ENCODE data around the gene TSSC4.

TSSC4 gene

GRCh38 chr11:2388431-2389376, 11.8 kb upstream of the TSSC4 start:
- Histone ChIP-seq H3K79me2 (ENCODE audit: control insufficient read depth, low read length) (peaks cover 93% of the 10 kb centered on the region), H3K9me2 (replicated peaks; ENCODE audit: control insufficient read depth, low read length) (no peaks in the 10 kb centered on the region), H4K20me1 (ENCODE audit: control insufficient read depth, insufficient read depth, low read depth, low read length) (peaks cover 8% of the 10 kb centered on the region), H3K4me1 (ENCODE audit: control insufficient read depth, low read length) (peaks cover 97% of the 10 kb centered on the region), H3K27me3 (ENCODE audit: control insufficient read depth, low read length) (no peaks in the 10 kb centered on the region), H3F3A (ENCODE audit: control insufficient read depth, insufficient read depth) (peaks cover 52% of the 10 kb centered on the region), H3K4me2 (ENCODE audit: low read length) (peak overlapping the region; percentile 89), H3K36me3 (ENCODE audit: control insufficient read depth, low read length) (peaks cover 85% of the 10 kb centered on the region), H3K27ac (ENCODE audit: low read depth, low read length) (peak overlapping the region; percentile 100), H3K4me3 (ENCODE audit: low read length) (peak overlapping the region; percentile 87), H3K9me3 (ENCODE audit: control insufficient read depth, insufficient read depth, low read length) (no peaks in the 10 kb centered on the region)
- TF ChIP-seq EZH2phosphoT487 (IDR thresholded peaks at IDR 0.05; ENCODE audit: borderline replicate concordance, low read length) (no peak), CTCF (IDR thresholded peaks at IDR 0.05; ENCODE audit: low read depth, low read length, poor library complexity, severe bottlenecking) (no peak)

- H3K4me2 ChIP-seq (ENCODE audit: low read length), result peak overlapping the region; percentile 89
- TF ChIP-seq EZH2phosphoT487 (IDR thresholded peaks at IDR 0.05; ENCODE audit: borderline replicate concordance, low read length), result no peak
- TF ChIP-seq CTCF (IDR thresholded peaks at IDR 0.05; ENCODE audit: low read depth, low read length, poor library complexity, severe bottlenecking), result peak; percentile 35
- H3K36me3 ChIP-seq (ENCODE audit: control insufficient read depth, low read length), result peaks cover 93% of the 10 kb centered on the region
- no peaks in the 10 kb centered on the region for H3K9me2 ChIP-seq (replicated peaks; ENCODE audit: control insufficient read depth, low read length)
- no peaks in the 10 kb centered on the region for H3K27me3 ChIP-seq (ENCODE audit: control insufficient read depth, low read length)
- H3K9me3 ChIP-seq (ENCODE audit: control insufficient read depth, insufficient read depth, low read length), result no peaks in the 10 kb centered on the region
- peaks cover 97% of the 10 kb centered on the region for H3K79me2 ChIP-seq (ENCODE audit: control insufficient read depth, low read length)
- H3K4me1 ChIP-seq (ENCODE audit: control insufficient read depth, low read length), result peaks cover 100% of the 10 kb centered on the region
- H3F3A ChIP-seq (ENCODE audit: control insufficient read depth, insufficient read depth), result peaks cover 51% of the 10 kb centered on the region
- H3K4me3 ChIP-seq (ENCODE audit: low read length), result peak overlapping the region; percentile 87
- H3K27ac ChIP-seq (ENCODE audit: low read depth, low read length), result peak overlapping the region; percentile 100
- peaks cover 6% of the 10 kb centered on the region; the same call in 1 of the 2 replicates for H4K20me1 ChIP-seq (ENCODE audit: control insufficient read depth, insufficient read depth, low read depth, low read length)
Observed at GRCh38 chr11:2389377-2390026, 11.0 kb upstream of the TSSC4 start.

DNA sequence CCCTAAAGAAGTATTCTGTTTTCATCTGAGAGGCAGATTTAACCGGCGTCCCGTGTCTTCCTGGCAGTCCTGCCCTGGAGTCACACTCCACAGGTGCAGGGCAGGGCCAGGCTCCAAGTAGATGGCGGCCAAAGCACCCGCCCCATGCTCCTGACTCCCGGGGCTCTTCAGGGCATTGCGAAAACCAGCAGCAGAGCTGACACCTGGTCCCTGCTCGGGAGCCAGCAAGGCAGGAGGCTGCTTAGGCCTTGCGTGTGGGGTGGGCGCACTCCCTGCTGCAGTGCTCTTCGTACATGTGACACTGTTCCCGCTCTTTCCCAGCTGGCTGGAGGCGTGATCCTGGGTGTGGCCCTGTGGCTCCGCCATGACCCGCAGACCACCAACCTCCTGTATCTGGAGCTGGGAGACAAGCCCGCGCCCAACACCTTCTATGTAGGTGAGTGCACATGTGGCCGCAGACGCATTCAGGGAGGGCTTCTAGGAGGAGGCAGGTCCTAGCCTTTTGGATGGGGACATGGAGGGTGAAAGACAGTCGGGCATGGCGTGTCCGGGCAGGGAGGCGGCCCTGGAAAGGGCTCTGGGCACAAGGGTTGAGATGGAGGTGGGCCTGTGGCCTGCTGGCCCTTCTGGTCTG, 10.3 kb upstream of the TSSC4 start:
- H3K4me1 ChIP-seq (ENCODE audit: control insufficient read depth, low read length), result peaks cover 100% of the 10 kb centered on the region
- peaks cover 6% of the 10 kb centered on the region; the same call in 1 of the 2 replicates for H4K20me1 ChIP-seq (ENCODE audit: control insufficient read depth, insufficient read depth, low read depth, low read length)
- peak overlapping the region; percentile 89 for H3K4me2 ChIP-seq (ENCODE audit: low read length)
- no peaks in the 10 kb centered on the region for H3K9me2 ChIP-seq (replicated peaks; ENCODE audit: control insufficient read depth, low read length)
- H3K4me3 ChIP-seq (ENCODE audit: low read length), result peak overlapping the region; percentile 87
- TF ChIP-seq EZH2phosphoT487 (IDR thresholded peaks at IDR 0.05; ENCODE audit: borderline replicate concordance, low read length) (no peak), CTCF (IDR thresholded peaks at IDR 0.05; ENCODE audit: low read depth, low read length, poor library complexity, severe bottlenecking) (no peak)
- H3K36me3 ChIP-seq (ENCODE audit: control insufficient read depth, low read length), result peaks cover 94% of the 10 kb centered on the region
- H3K79me2 ChIP-seq (ENCODE audit: control insufficient read depth, low read length), result peaks cover 100% of the 10 kb centered on the region
- no peaks in the 10 kb centered on the region for H3K27me3 ChIP-seq (ENCODE audit: control insufficient read depth, low read length)
- H3K9me3 ChIP-seq (ENCODE audit: control insufficient read depth, insufficient read depth, low read length), result no peaks in the 10 kb centered on the region
- H3K27ac ChIP-seq (ENCODE audit: low read depth, low read length), result peak overlapping the region; percentile 100
- peaks cover 44% of the 10 kb centered on the region for H3F3A ChIP-seq (ENCODE audit: control insufficient read depth, insufficient read depth)

Data from DOHH2 (cell line).